ENCODE results near the gene BCOR. TPM values are rescaled to one million over a fixed set of nuclear protein-coding genes. Genes with fewer than 3 reads are reported as not detected.

The BCOR gene
- total RNA-seq, 1 donor from 2014 or later, result 16.4 TPM

GRCh38 chrX:40055495-40055894, 42.3 kb downstream of the BCOR start:
- DNase-seq (no peak), ATAC-seq (no peak)
- intact Hi-C loops (cut with micrococcal nuclease), result no loop called here

DNA sequence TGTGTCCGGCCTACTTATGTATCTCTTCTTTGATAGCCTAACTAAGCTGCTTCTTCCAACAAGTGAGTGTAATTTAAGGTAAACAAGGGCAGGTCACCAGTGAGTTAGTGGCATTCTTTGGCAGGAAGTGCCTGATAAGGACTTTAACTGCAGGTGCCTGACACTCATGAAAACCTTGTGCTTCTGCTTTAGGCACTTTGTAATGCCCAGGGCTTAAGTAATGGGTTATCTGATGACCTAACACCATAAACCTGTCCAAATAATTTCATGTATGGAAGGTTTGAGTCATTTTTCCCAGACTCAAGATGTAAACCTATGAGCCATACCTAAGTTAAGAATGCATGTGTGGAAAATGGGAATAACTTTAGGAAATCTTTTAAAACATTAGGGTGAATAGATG, 43.0 kb downstream of the BCOR start:
- ATAC-seq, result no peak
- intact Hi-C loops (cut with micrococcal nuclease), result no loop called here

DNA sequence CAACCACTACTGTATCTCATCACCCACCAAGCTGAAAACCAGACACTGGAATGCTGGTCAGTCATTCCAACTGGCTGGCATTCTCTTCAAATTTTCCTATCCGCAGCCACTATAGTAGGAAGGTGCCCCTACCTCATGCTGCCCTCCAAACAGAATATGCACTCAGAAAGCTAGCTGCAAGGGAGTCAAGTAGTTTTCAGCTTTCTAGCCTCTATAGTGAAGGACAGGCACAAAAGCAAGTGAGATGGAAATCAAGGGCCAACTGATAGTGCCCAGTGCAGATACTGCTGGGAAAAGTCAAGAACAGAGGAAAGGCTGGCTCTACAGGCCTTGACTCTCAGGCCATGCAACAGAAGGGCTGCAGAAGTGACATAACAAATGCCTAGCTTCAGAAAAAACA, 47.2 kb downstream of the BCOR start:
- intact Hi-C loops (cut with micrococcal nuclease), result no loop called here
- no peak for DNase-seq
- ATAC-seq, result no peak

More for the DNA sequence above, 43.0 kb downstream of the BCOR start:
- no peak for DNase-seq

GRCh38 chrX:40049084-40049641, 48.6 kb downstream of the BCOR start:
- intact Hi-C loops (cut with micrococcal nuclease), result no loop called here
- ATAC-seq, result no peak

GRCh38 chrX:40047485-40047884, 50.3 kb downstream of the BCOR start:
- intact Hi-C loops (cut with micrococcal nuclease), result no loop called here
- no peak for DNase-seq
- no peak for ATAC-seq

More at GRCh38 chrX:40049084-40049641, 48.6 kb downstream of the BCOR start:
- no peak for DNase-seq

GRCh38 chrX:40043895-40044294, 53.9 kb downstream of the BCOR start:
- no peak for ATAC-seq
- no peak for DNase-seq
- intact Hi-C loops (cut with micrococcal nuclease), result no loop called here

DNA sequence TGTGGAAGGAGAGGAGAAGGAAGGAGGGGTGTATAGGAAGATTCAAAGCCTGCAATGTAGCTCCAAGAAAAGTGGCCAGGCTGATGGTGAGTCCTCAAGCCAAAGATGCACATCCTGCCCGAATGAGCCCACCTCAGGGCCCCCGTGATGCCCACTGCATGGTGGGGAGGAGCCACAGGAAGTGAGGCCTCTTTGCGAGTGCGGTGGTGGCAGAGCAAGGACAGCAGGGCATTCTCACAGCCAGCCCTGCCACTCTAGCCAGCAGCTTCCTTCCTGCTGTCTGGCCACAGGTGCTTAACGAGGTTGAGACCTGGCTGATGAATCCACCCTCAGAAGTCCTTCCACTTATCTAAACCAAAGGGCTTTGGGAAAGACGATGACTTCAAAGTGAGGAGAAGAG, 55.8 kb downstream of the BCOR start:
- intact Hi-C loops (cut with micrococcal nuclease), result no loop called here
- ATAC-seq, result no peak
- DNase-seq, result no peak

DNA sequence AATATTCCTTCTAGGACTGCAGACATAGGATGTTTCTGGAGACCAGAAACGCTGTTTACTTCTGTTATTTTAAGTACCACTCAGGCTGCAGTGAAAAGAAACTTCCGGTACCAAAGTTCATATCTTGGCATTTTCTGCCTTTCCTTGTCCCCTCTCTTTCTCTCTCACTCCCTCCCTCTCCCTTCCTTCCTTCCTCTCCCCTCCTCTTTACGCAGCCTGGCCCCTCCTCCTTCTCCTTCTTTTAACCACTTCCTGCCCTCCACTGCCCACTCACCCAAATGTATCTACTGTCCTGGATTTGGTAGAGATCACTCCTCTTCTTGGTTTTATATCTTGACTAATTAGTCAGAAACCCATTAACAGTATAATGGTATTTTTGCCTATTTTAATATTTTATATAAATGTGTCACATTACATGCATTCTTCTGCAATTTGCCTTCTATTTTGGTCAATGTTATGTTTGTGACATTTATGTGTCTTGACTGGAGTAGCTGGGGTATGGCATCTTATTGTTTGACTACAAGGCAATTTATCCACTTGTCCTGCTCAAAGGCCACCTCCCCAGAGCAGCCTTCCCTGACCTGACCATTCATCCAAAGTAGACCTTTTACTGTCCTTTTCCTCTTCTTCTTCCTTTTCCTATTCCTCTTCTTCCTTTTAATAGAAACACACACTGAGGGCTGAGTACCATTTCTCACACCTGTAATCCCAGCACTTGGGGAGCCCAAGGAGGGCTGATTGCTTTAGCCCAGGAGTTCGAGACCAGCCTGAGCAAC, 56.9 kb downstream of the BCOR start:
- no peak for DNase-seq
- intact Hi-C loops (cut with micrococcal nuclease), result no loop called here
- ATAC-seq, result no peak

- intact Hi-C loops (cut with micrococcal nuclease), result no loop called here
- no peak for DNase-seq
- ATAC-seq, result no peak
These were observed 57.9 kb downstream of the BCOR start for GRCh38 chrX:40039887-40040286.

GRCh38 chrX:40037367-40037766, 60.4 kb downstream of the BCOR start:
- DNase-seq (no peak), ATAC-seq (no peak)
- intact Hi-C loops (cut with micrococcal nuclease), result no loop called here

DNA sequence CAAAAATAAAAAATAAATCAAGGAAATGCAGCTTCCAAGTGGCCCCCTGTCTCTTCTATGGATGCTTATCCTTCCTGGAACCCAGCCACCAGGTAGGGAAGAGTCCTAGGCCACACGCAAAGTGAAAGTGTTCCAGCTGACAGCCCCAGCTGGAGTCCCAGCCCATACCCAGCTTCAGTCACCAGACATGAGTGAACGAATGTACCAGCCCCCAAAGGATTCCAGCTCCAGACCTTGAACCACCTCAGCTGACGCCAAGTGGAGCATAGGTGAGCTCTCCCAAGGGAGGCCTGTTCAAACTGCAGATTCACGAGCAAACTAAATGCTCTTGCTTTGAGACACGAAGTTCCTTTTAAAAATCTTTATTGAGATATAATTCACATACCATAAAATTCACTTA, 62.0 kb downstream of the BCOR start:
- no peak for ATAC-seq
- no peak for DNase-seq
- intact Hi-C loops (cut with micrococcal nuclease), result no loop called here

- no peak for ATAC-seq
- DNase-seq, result no peak
- intact Hi-C loops (cut with micrococcal nuclease), result no loop called here
These were observed 65.8 kb downstream of the BCOR start for GRCh38 chrX:40031911-40032310.

GRCh38 chrX:40030205-40030604, 67.6 kb downstream of the BCOR start:
- DNase-seq (no peak), ATAC-seq (no peak)
- intact Hi-C loops (cut with micrococcal nuclease), result no loop called here

DNA sequence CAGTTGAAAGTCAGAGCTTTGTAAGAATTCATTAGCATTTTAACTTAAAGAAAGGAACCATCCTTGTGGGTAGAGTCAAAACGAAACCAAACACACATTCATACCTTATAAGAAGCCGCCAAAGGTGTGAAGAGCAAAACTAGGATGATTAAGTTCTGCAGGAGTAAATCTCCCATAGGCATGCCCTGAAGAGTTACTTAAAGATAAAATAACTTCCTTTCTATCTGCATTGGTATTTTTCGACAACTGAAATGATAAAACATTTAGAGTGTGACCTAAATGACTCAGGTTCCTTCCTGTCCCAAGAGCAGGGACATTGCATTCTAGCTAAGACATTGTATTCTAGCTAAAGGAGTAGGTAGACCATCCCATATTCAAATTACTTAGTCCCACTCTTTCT, 75.3 kb downstream of the BCOR start:
- no peak for ATAC-seq
- intact Hi-C loops (cut with micrococcal nuclease), result no loop called here
- DNase-seq, result no peak

- ATAC-seq, result no peak
- DNase-seq, result no peak
- intact Hi-C loops (cut with micrococcal nuclease), result no loop called here
These were observed 76.1 kb downstream of the BCOR start for GRCh38 chrX:40021647-40022046.

DNA sequence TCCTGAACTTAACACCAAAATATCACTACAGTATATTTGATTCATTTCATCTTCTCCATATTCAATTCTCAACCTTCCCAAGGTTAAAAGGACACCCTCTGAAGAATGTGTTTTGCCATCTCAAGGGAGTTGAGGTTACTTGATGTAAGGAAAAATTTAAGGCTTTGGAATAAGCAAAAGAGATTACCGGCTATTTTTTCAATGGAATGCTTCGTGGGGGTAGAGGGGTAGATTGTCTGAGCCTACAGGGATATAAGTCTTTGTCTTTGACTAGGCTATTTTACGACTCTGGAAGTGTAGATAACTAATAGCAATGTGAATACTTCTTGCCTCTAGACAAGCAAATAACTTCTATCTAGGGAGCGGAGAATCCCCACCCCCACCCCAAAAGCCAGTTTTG, 78.2 kb downstream of the BCOR start:
- DNase-seq (no peak), ATAC-seq (no peak)
- intact Hi-C loops (cut with micrococcal nuclease), result loop anchor here (10.0 kb wide), 1 partner anchor 45 kb away; no protein-coding TSS in a partner anchor

GRCh38 chrX:40018041-40018440, 79.7 kb downstream of the BCOR start:
- ATAC-seq, result no peak
- intact Hi-C loops (cut with micrococcal nuclease), result loop anchor here (10.0 kb wide), 1 partner anchor 47 kb away; no protein-coding TSS in a partner anchor

DNA sequence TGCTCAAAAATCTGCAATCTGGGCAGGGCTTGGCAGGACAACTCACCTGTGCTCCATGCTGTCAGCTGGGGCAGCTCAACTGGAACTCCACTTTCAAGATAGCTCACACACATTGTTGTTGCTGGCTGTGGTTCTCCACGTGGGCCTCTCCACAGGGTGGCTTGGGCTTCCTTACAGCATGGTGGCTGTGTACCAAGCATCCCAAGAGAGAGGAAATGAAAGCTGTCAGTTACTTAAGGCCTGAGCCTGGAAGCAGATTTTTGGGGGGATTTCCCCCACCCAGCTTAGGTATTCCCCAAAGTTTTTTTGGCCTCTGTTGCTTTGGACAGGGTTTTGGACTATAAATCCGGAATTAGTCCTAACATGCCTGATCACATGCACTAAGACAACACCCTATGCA, 81.0 kb downstream of the BCOR start:
- ATAC-seq (no peak), DNase-seq (no peak)
- intact Hi-C loops (cut with micrococcal nuclease), result loop anchor here (10.0 kb wide), 1 partner anchor 48 kb away; no protein-coding TSS in a partner anchor

More at GRCh38 chrX:40018041-40018440, 79.7 kb downstream of the BCOR start:
- no peak for DNase-seq

DNA sequence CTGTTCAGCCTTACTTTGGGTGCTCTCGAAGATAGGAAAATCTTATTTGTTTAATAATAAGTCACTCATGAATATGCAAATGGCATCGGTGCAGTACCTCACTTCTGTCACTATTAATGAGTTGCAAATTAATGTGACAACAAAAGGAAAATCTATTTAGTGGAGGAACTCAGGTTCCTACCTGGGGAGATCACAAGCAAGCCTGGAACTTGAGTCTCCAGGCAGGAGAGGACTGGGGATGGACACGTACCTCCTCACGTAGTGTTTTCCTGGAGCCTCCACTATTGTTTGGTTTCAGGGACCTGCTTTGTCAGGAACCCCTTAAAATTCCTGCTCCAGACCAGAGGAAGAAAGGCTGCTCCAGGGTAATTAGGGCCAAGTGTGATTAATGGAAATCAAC, 82.1 kb downstream of the BCOR start:
- no peak for ATAC-seq
- intact Hi-C loops (cut with micrococcal nuclease), result loop anchor here (10.0 kb wide), 1 partner anchor 49 kb away; no protein-coding TSS in a partner anchor

DNA sequence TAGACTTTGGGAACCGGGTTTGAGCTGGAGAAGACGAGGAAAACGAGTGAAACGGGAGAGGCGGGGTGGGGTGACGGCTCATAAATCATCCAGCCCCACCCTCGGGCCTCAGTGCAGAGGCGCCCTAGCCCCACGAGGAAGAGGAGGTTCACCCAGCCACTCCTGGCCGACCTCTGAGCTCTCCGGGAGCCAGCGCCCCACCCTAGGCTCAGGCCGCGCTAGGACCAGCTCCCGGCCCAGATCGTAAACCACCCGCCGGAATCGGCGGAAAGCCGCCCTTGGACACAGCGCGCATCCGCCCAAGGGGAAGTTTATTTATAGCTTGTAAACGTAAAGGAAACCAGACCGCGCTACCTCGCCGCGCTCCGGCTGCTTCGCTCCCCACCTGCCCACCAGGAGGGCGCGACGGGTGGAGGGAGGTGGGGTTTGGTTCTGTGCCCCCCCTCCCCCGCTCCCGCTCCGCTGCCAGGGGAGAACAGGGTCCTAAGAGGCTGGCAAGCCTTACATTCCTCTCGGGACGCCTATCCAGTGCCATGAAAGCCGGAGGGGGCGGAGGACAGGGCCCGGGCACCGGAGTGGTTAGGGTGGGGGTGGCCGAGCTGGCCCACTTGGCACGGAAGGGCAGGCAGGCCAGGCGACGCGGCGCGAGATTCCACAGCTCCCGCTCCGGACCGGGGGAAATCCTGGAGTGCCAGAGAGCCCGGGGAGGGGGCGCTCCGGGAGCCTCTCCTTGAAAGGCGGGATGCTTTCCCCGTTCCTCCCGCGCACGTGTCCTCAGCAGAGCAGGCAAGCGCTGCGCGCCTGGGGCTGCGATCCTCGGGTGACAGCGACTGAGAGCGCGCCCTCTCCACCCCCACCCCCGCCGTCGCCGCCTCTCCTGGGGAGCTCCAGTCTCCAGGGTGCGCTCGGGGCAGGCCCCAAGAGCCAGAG, 84.2 kb downstream of the BCOR start:
- peak; percentile 69 for ATAC-seq
- intact Hi-C loops (cut with micrococcal nuclease), result loop anchor here (10.0 kb wide), 1 partner anchor 51 kb away; no protein-coding TSS in a partner anchor
- peak; percentile 78 for DNase-seq

More for the DNA sequence above, 82.1 kb downstream of the BCOR start:
- DNase-seq, result no peak

All from left ventricle myocardium superior (tissue), 1 donor.